Measurements from ENCODE around the gene ERFE. TPM values are rescaled to one million over a fixed set of nuclear protein-coding genes. Genes with fewer than 3 reads are reported as not detected.
"Not testable (repeated sequence)": the region's sequence is repeated elsewhere in the genome, so short reads cannot be mapped to it uniquely, and the experiment has no call there.

Gene ERFE
- total RNA-seq, 2 experiments from 2014 or later, result 0.07 to 0.39 TPM

- ChIA-PET CTCF (no interaction called here), POLR2A (interaction anchor here (0.6 kb wide), 1 partner anchor 26 kb away, joined by 4 read pairs; no protein-coding TSS in a partner anchor)
- intact Hi-C loops (cut with DNase I, micrococcal nuclease), result no loop called here
- Mint-ChIP-seq H3K4me1 (peaks cover 5% of the 10 kb centered on the region), H3K27ac (no peak overlapping the region), H3K27me3 (no peaks in the 10 kb centered on the region), H3K36me3 (ENCODE audit: low read depth) (peaks cover 38% of the 10 kb centered on the region), H3K4me3 (no peak overlapping the region), H3K9me3 (ENCODE audit: low read depth) (no peaks in the 10 kb centered on the region)
- ATAC-seq (no peak), DNase-seq (no peak)
Measured at GRCh38 chr2:238170386-238171071, 11.8 kb downstream of the ERFE start.

- H3K4me1 Mint-ChIP-seq; H3K27ac Mint-ChIP-seq; POLR2A ChIA-PET; intact Hi-C loops (cut with DNase I, micrococcal nuclease); H3K27me3 Mint-ChIP-seq; DNase-seq; ATAC-seq; H3K4me3 Mint-ChIP-seq; H3K9me3 Mint-ChIP-seq (ENCODE audit: low read depth): not testable (repeated sequence)
- peaks cover 38% of the 10 kb centered on the region for H3K36me3 Mint-ChIP-seq (ENCODE audit: low read depth)
- CTCF ChIA-PET, result interaction anchor here (0.6 kb wide), 1 partner anchor 43 kb away, joined by 3 read pairs; no protein-coding TSS in a partner anchor
Measured at GRCh38 chr2:238171072-238171431, 12.3 kb downstream of the ERFE start.

DNA sequence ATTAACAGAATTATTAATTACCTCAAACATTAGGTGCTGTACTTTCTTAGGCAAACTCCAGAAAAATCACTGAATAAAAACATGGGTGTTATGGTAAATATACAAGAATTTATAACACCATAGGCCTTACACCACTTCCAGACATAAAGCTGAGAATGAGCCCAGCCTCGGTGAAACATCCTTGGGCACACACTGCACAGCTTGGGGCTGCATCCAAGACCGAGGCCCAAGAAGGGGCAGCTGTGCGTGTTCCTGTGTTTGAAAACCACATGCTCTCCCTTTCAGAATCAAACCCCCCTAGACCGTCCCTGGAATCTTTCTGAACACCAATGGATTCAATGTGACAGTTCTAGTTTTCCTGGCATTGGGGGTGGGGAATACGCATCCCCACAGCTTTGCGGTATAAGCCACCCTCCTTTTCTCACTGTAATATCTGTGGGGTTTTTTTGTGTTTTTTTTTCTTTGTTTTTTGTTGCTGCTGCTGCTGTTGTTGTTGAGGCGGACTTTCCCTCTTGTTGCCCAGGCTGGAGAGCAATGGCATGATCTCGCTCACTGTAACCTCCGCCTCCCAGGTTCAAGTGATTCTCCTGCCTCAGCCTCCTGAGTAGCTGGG lies 12.9 kb downstream of the ERFE start:
- ATAC-seq, result no peak
- no peaks in the 10 kb centered on the region for H3K27me3 Mint-ChIP-seq
- peaks cover 5% of the 10 kb centered on the region for H3K4me1 Mint-ChIP-seq
- no peak for DNase-seq
- no peaks in the 10 kb centered on the region for H3K9me3 Mint-ChIP-seq (ENCODE audit: low read depth)
- ChIA-PET POLR2A (no interaction called here), CTCF (interaction anchor here (0.6 kb wide), 2 partner anchors 42 to 108 kb away, joined by 3 read pairs; no protein-coding TSS in a partner anchor)
- intact Hi-C loops (cut with DNase I, micrococcal nuclease), result no loop called here
- peaks cover 42% of the 10 kb centered on the region for H3K36me3 Mint-ChIP-seq (ENCODE audit: low read depth)
- no peak overlapping the region for H3K4me3 Mint-ChIP-seq
- no peak overlapping the region for H3K27ac Mint-ChIP-seq

GRCh38 chr2:238172439-238172838 lies 13.7 kb downstream of the ERFE start:
- CTCF ChIA-PET, result interaction anchor here (0.6 kb wide), 1 partner anchor 107 kb away, joined by 3 read pairs; no protein-coding TSS in a partner anchor
- H3K4me1 Mint-ChIP-seq, result peaks cover 5% of the 10 kb centered on the region
- peaks cover 48% of the 10 kb centered on the region for H3K36me3 Mint-ChIP-seq (ENCODE audit: low read depth)
- DNase-seq (no peak), ATAC-seq (no peak)
- H3K27me3 Mint-ChIP-seq, result no peaks in the 10 kb centered on the region
- no peak overlapping the region for H3K4me3 Mint-ChIP-seq
- intact Hi-C loops (cut with DNase I, micrococcal nuclease), result no loop called here
- H3K27ac Mint-ChIP-seq, result no peak overlapping the region
- POLR2A ChIA-PET, result no interaction called here
- H3K9me3 Mint-ChIP-seq (ENCODE audit: low read depth), result no peaks in the 10 kb centered on the region

GRCh38 chr2:238173692-238174091 lies 14.9 kb downstream of the ERFE start:
- no peaks in the 10 kb centered on the region for H3K27me3 Mint-ChIP-seq
- CTCF ChIA-PET, result interaction anchor here (0.5 to 0.6 kb wide), 2 partner anchors 374 to 467 kb away, joined by 3 read pairs; no protein-coding TSS in a partner anchor
- no peaks in the 10 kb centered on the region for H3K9me3 Mint-ChIP-seq (ENCODE audit: low read depth)
- no peak for DNase-seq
- H3K27ac Mint-ChIP-seq, result no peak overlapping the region
- no peak overlapping the region for H3K4me3 Mint-ChIP-seq
- no peak for ATAC-seq
- POLR2A ChIA-PET, result no interaction called here
- intact Hi-C loops (cut with DNase I, micrococcal nuclease), result no loop called here
- H3K36me3 Mint-ChIP-seq (ENCODE audit: low read depth), result peaks cover 53% of the 10 kb centered on the region
- peaks cover 5% of the 10 kb centered on the region for H3K4me1 Mint-ChIP-seq

DNA sequence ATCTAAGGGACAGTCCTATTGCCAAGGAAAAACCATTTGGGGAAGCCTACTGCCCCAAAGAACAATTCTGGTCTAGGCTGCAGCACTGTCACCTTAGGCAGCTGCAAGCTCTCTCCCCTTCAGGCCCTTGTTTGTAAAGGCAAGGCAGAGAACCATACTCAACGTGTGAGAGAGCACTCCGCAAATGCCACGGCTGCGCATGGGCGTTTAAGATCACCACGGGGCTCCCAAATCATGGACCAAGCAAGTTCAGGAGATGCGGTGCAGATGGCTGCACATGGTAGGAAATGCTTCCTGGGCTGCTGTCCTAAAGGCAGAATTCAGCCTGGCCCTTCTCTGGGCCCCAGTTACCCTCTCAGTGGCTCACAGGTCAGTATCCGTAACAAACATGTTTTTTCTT lies 15.5 kb downstream of the ERFE start:
- CTCF ChIA-PET, result interaction anchor here (0.6 kb wide), 1 partner anchor 375 kb away, joined by 3 read pairs; no protein-coding TSS in a partner anchor

DNA sequence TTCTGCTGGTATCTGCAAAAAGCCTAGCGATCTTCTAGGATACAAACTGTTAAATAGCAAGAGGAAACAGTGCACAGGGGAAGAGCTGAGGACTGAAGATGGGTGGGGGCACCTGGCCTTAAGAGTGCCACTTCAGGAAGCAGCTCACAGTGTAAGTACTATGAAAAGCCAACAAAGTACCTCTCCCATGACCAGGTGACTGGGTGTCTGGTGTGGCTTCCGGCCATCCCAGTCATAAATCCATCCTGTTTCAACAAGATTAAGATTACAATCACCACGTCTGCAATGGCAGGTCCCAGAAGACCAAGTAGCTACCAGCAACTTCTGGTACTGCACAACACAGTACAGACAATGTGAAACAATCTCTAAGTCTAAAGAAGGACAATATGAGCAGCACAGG lies 15.9 kb downstream of the ERFE start:
- Mint-ChIP-seq H3K4me3 (no peak overlapping the region), H3K27ac (no peak overlapping the region), H3K4me1 (peaks cover 3% of the 10 kb centered on the region), H3K27me3 (no peaks in the 10 kb centered on the region), H3K9me3 (ENCODE audit: low read depth) (no peaks in the 10 kb centered on the region), H3K36me3 (ENCODE audit: low read depth) (peaks cover 62% of the 10 kb centered on the region)
- ATAC-seq (no peak), DNase-seq (no peak)
- CTCF ChIA-PET, result interaction anchor here (0.6 kb wide), 1 partner anchor 95 kb away, joined by 3 read pairs; no protein-coding TSS in a partner anchor
- intact Hi-C loops (cut with DNase I, micrococcal nuclease), result no loop called here
- POLR2A ChIA-PET, result no interaction called here

More for the DNA sequence above, 15.5 kb downstream of the ERFE start:
- Mint-ChIP-seq H3K9me3 (ENCODE audit: low read depth) (no peaks in the 10 kb centered on the region), H3K27ac (no peak overlapping the region), H3K27me3 (no peaks in the 10 kb centered on the region), H3K4me3 (no peak overlapping the region), H3K36me3 (ENCODE audit: low read depth) (peaks cover 59% of the 10 kb centered on the region), H3K4me1 (peaks cover 5% of the 10 kb centered on the region)
- ATAC-seq, result no peak
- no peak for DNase-seq
- POLR2A ChIA-PET, result no interaction called here
- intact Hi-C loops (cut with DNase I, micrococcal nuclease), result no loop called here

DNA sequence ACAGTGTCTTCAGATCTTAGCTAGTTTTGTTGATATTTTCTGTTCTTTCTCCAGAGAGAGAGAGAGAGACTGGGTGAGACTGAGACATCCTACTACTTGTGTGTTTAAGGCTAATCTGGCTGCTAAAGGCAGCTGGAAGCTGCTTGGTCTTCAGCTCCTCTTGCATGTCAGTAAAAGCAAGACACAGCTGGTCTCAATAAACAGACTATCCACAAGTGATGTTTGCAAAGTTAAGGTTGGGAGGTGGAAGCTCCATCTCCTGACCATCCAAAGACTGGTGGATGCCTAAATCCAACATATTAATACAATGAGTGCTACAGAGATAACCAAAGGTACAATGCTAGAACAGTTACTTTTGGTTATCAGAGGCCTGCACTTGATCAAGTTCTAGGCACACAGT lies 17.8 kb downstream of the ERFE start:
- Mint-ChIP-seq H3K36me3 (ENCODE audit: low read depth) (peaks cover 67% of the 10 kb centered on the region), H3K4me3 (no peak overlapping the region), H3K27me3 (no peaks in the 10 kb centered on the region), H3K27ac (no peak overlapping the region), H3K4me1 (no peaks in the 10 kb centered on the region), H3K9me3 (ENCODE audit: low read depth) (no peaks in the 10 kb centered on the region)
- POLR2A ChIA-PET, result no interaction called here
- intact Hi-C loops (cut with DNase I, micrococcal nuclease), result no loop called here
- DNase-seq (no peak), ATAC-seq (no peak)
- CTCF ChIA-PET, result interaction anchor here (0.6 to 1.8 kb wide), 4 partner anchors 12 to 502 kb away, joined by 3 to 5 read pairs (median 3); no protein-coding TSS in a partner anchor

DNA sequence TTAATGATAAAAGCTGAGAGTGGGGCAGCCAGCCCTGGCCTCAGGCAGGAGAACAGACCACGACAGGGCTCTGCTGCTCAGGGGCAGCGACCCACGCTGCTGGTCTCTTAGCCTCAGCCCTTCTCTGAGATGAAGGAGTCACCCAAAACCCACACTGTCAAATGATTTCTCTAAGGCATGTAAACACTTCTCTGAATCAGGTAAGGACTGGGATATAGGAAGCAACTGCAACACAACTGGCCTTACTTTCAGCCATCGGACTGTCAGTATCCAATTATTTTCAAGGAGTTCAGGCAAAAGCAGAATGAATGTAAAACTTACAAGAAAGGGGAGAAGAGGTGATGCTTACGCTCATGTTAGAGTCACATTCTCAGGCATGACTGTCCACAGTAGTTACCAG lies 21.8 kb downstream of the ERFE start:
- H3K4me3 Mint-ChIP-seq, result no peak overlapping the region
- DNase-seq (no peak), ATAC-seq (no peak)
- intact Hi-C loops (cut with DNase I, micrococcal nuclease), result no loop called here
- no peak overlapping the region for H3K27ac Mint-ChIP-seq
- H3K9me3 Mint-ChIP-seq (ENCODE audit: low read depth), result no peaks in the 10 kb centered on the region
- H3K4me1 Mint-ChIP-seq, result peaks cover 3% of the 10 kb centered on the region
- peaks cover 75% of the 10 kb centered on the region for H3K36me3 Mint-ChIP-seq (ENCODE audit: low read depth)
- no peaks in the 10 kb centered on the region for H3K27me3 Mint-ChIP-seq
- CTCF ChIA-PET, result no interaction called here
- POLR2A ChIA-PET, result no interaction called here

DNA sequence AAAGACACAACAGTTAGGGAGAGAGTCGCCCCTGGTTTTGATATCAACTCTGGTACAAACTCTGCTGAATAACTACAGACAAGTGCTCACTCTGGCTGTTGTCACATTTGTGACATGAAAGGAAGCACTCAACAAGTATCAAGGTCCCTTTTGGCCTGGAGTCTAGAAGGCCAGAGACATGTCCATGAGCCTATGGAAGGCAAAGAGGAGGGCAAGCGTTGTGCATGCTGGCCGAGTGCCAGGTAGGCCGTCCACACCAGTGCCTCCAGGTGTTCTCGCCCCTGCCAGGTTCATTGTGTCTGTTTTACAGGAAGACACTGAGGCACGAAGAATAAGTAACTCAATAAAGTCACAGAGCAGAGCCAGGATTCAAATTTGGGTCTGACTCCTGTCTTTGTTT lies 23.6 kb downstream of the ERFE start:
- Mint-ChIP-seq H3K27me3 (no peaks in the 10 kb centered on the region), H3K9me3 (ENCODE audit: low read depth) (no peaks in the 10 kb centered on the region), H3K4me3 (no peak overlapping the region), H3K27ac (no peak overlapping the region), H3K4me1 (peaks cover 3% of the 10 kb centered on the region), H3K36me3 (ENCODE audit: low read depth) (peaks cover 81% of the 10 kb centered on the region)
- no peak for ATAC-seq
- no peak for DNase-seq
- intact Hi-C loops (cut with DNase I, micrococcal nuclease), result no loop called here
- ChIA-PET POLR2A (no interaction called here), CTCF (interaction anchor here (0.7 kb wide), 1 partner anchor 1026 kb away, joined by 3 read pairs; no protein-coding TSS in a partner anchor)

GRCh38 chr2:238183821-238184220 lies 25.1 kb downstream of the ERFE start:
- no peak overlapping the region for H3K4me3 Mint-ChIP-seq
- intact Hi-C loops (cut with DNase I, micrococcal nuclease), result no loop called here
- ChIA-PET CTCF (interaction anchor here (0.6 to 1.3 kb wide), 2 partner anchors 14 to 325 kb away, joined by 3 to 4 read pairs; no protein-coding TSS in a partner anchor), POLR2A (interaction anchor here (0.6 kb wide), 1 partner anchor 184 kb away, joined by 4 read pairs; no protein-coding TSS in a partner anchor)
- H3K27me3 Mint-ChIP-seq, result no peaks in the 10 kb centered on the region
- H3K9me3 Mint-ChIP-seq (ENCODE audit: low read depth), result no peaks in the 10 kb centered on the region
- DNase-seq (no peak), ATAC-seq (peak; percentile 51)
- peaks cover 3% of the 10 kb centered on the region for H3K4me1 Mint-ChIP-seq
- peaks cover 84% of the 10 kb centered on the region for H3K36me3 Mint-ChIP-seq (ENCODE audit: low read depth)
- H3K27ac Mint-ChIP-seq, result no peak overlapping the region

Measured in activated CD4-positive, alpha-beta T cell treated with anti-CD3 and anti-CD28 coated beads for 36 hours (primary cell).